H1 (cell line): ENCODE measurements around the gene ARID3B. TPM values are rescaled to one million over a fixed set of nuclear protein-coding genes. Genes with fewer than 3 reads are reported as not detected.

ENCODE experiments used
- CTCF ChIA-PET: fragments of 300-600 bp; sonication (Branson Sonifier 250); formaldehyde crosslinking; loops from one replicate; lab custom pipeline; 2021; ENCODE audit not compliant: partially characterized antibody; lab: Charles Lee
- POLR2A ChIA-PET: fragments of 300-600 bp; sonication (Branson Sonifier 250); formaldehyde crosslinking; loops from one replicate; lab custom pipeline; 2021; ENCODE audit warnings: inconsistent platforms; ENCODE audit not compliant: partially characterized antibody; lab: Charles Lee
- DNase-seq, 2 experiments: peaks; one replicate each; pipeline versions ENCODE4 v3.0.0 to v3.0.0-alpha.2; 2010 to 2022; ENCODE audit warnings: low spot score in 2 of 2, low read depth in 1 of 2, mixed read lengths in 1 of 2
- FAIRE-seq: peaks from 2 replicates; lab custom pipeline; 2011; peaks lifted over from hg19 to GRCh38; lab: Jason Lieb, UNC
- H2AFZ ChIP-seq: 2 replicates; pipeline ENCODE4 v1.8.1; 2012; ENCODE audit warnings: low read length, inconsistent platforms
- H2AK5ac ChIP-seq: 2 replicates; pipeline ENCODE4 v1.6.1; 2013; ENCODE audit warnings: low read depth, low read length
- H2BK120ac ChIP-seq: replicated peaks from 2 replicates; pipeline ENCODE3; 2013; ENCODE audit warnings: low read depth, low read length, inconsistent platforms
- H2BK12ac ChIP-seq: 2 replicates; pipeline ENCODE4 v1.6.1; 2013; ENCODE audit warnings: low read depth, low read length
- H2BK15ac ChIP-seq: 2 replicates; pipeline ENCODE4 v1.6.1; 2013; ENCODE audit warnings: low read length
- H2BK20ac ChIP-seq: 2 replicates; pipeline ENCODE4 v1.6.1; 2013; ENCODE audit warnings: low read length
- H2BK5ac ChIP-seq: 2 replicates; pipeline ENCODE4 v1.6.1; 2013; ENCODE audit warnings: low read depth, low read length
- H3K14ac ChIP-seq: 2 replicates; pipeline ENCODE4 v1.6.1; 2013; ENCODE audit warnings: inconsistent platforms; ENCODE audit not compliant: insufficient read length
- H3K18ac ChIP-seq: 2 replicates; pipeline ENCODE4 v1.6.1; 2013; ENCODE audit warnings: low read length; ENCODE audit errors: extremely low read depth
- H3K23ac ChIP-seq: 2 replicates; pipeline ENCODE4 v1.6.1; 2013; ENCODE audit warnings: inconsistent platforms; ENCODE audit not compliant: insufficient read length
- H3K23me2 ChIP-seq: 2 replicates; pipeline ENCODE4 v1.6.1; 2013; ENCODE audit warnings: low read depth, low read length
- H3K27ac ChIP-seq: 2 replicates; pipeline ENCODE4 v1.6.1; 2011; ENCODE audit warnings: low read depth, low read length, inconsistent platforms
- H3K27me3 ChIP-seq, 4 experiments: replicated peaks in 1 of 4; 1 replicate in 1 of 4; 2 replicates in 3 of 4; pipeline versions ENCODE4 v1.6.1 to v1.8.1; 2011 to 2013; ENCODE audit warnings: low read length in 3 of 4, mild to moderate bottlenecking in 3 of 4, inconsistent platforms in 2 of 4, mixed read lengths in 2 of 4, moderate library complexity in 1 of 4; ENCODE audit not compliant: control insufficient read depth in 3 of 4, insufficient read depth in 3 of 4; ENCODE audit errors: extremely low read depth in 1 of 4
- H3K36me3 ChIP-seq, 4 experiments: 2 replicates each; pipeline versions ENCODE4 v1.6.1 to v1.8.1; 2011 to 2013; ENCODE audit warnings: mild to moderate bottlenecking in 4 of 4, low read length in 3 of 4, moderate library complexity in 2 of 4, control low read depth in 1 of 4, inconsistent platforms in 1 of 4; ENCODE audit not compliant: insufficient read depth in 4 of 4, control insufficient read depth in 2 of 4
- H3K4ac ChIP-seq: replicated peaks from 2 replicates; pipeline ENCODE3; 2013; ENCODE audit warnings: low read length, low read depth, mixed read lengths, inconsistent platforms; ENCODE audit not compliant: insufficient read length
- H3K4me1 ChIP-seq, 4 experiments: replicated peaks in 1 of 4; 1 replicate in 1 of 4; 2 replicates in 3 of 4; pipeline versions ENCODE4 v1.6.1 to v1.8.1; 2011 to 2013; ENCODE audit warnings: low read length in 3 of 4, inconsistent platforms in 2 of 4, mixed read lengths in 1 of 4; ENCODE audit not compliant: insufficient read depth in 4 of 4, control insufficient read depth in 3 of 4
- H3K4me2 ChIP-seq, 2 experiments: 2 replicates each; pipeline versions ENCODE4 v1.6.1 to v1.8.1; 2011 to 2013; ENCODE audit warnings: low read depth in 2 of 2, low read length in 2 of 2, control low read depth in 1 of 2, inconsistent platforms in 1 of 2, mild to moderate bottlenecking in 1 of 2; ENCODE audit not compliant: insufficient read depth in 1 of 2
- H3K4me3 ChIP-seq, 4 experiments: fragments of 200-600, 300-600 bp in 1 of 4; sonication (generic), shearing (Covaris generic), sonication (Bioruptor Twin) in 1 of 4; 2 replicates each; pipeline versions ENCODE4 v1.5.1 to v1.8.1; 2011 to 2016; ENCODE audit warnings: low read length in 4 of 4, low read depth in 3 of 4, control low read depth in 2 of 4, inconsistent platforms in 2 of 4, mild to moderate bottlenecking in 2 of 4, mixed read lengths in 1 of 4, moderate library complexity in 1 of 4; ENCODE audit not compliant: insufficient read depth in 2 of 4; ENCODE audit errors: extremely low read depth in 1 of 4
- H3K56ac ChIP-seq: replicated peaks from 2 replicates; pipeline ENCODE3; 2013; ENCODE audit warnings: low read depth, mild to moderate bottlenecking, mixed read lengths, low read length, inconsistent platforms; ENCODE audit not compliant: insufficient read length
- H3K79me1 ChIP-seq: 2 replicates; pipeline ENCODE4 v1.6.1; 2013; ENCODE audit warnings: low read depth, low read length, control low read depth
- H3K79me2 ChIP-seq, 2 experiments: 2 replicates each; pipeline versions ENCODE4 v1.6.1 to v1.8.1; 2012 to 2013; ENCODE audit warnings: low read length in 2 of 2, mild to moderate bottlenecking in 2 of 2, inconsistent platforms in 1 of 2; ENCODE audit not compliant: insufficient read depth in 2 of 2, control insufficient read depth in 1 of 2
- H3K9ac ChIP-seq, 4 experiments: replicated peaks in 1 of 4; 1 replicate in 1 of 4; 2 replicates in 3 of 4; pipeline versions ENCODE4 v1.6.1 to v1.8.1; 2011 to 2013; ENCODE audit warnings: low read depth in 3 of 4, low read length in 3 of 4, control low read depth in 2 of 4, mild to moderate bottlenecking in 2 of 4, moderate library complexity in 2 of 4, inconsistent platforms in 1 of 4; ENCODE audit errors: extremely low read depth in 1 of 4
- H3K9me3 ChIP-seq, 2 experiments: 2 replicates each; pipeline versions ENCODE4 v1.6.1 to v1.8.1; 2012 to 2013; ENCODE audit warnings: mild to moderate bottlenecking in 2 of 2, moderate library complexity in 2 of 2, control low read depth in 1 of 2, inconsistent platforms in 1 of 2, low read depth in 1 of 2, low read length in 1 of 2, mixed read lengths in 1 of 2; ENCODE audit not compliant: insufficient read depth in 2 of 2
- H4K20me1 ChIP-seq, 2 experiments: replicated peaks in 1 of 2; 2 replicates each; pipeline versions ENCODE3 to v1.8.1; 2011 to 2013; ENCODE audit warnings: inconsistent platforms in 2 of 2, low read length in 2 of 2, mild to moderate bottlenecking in 1 of 2; ENCODE audit not compliant: insufficient read depth in 2 of 2, control insufficient read depth in 1 of 2
- H4K5ac ChIP-seq: 2 replicates; pipeline ENCODE4 v1.6.1; 2013; ENCODE audit warnings: low read length, low read depth, mixed read lengths, inconsistent platforms; ENCODE audit not compliant: insufficient read length
- H4K8ac ChIP-seq: 2 replicates; pipeline ENCODE4 v1.8.0; 2013; ENCODE audit warnings: mild to moderate bottlenecking, moderate library complexity, low read length, inconsistent platforms; ENCODE audit not compliant: insufficient read depth; ENCODE audit errors: extremely low read depth
- H4K91ac ChIP-seq: replicated peaks from 2 replicates; pipeline ENCODE3; 2013; ENCODE audit warnings: low read length, mixed read lengths, inconsistent platforms; ENCODE audit not compliant: insufficient read length
- ATF3 ChIP-seq: IDR thresholded peaks from 2 replicates; pipeline ENCODE4 v1.6.1; 2011; ENCODE audit warnings: low read depth, mild to moderate bottlenecking, low read length; ENCODE audit not compliant: insufficient read depth
- CREB1 ChIP-seq: IDR thresholded peaks from 2 replicates; pipeline ENCODE4 v1.6.1; 2012; ENCODE audit warnings: inconsistent platforms
- HDAC2 ChIP-seq, 2 experiments: fragments of 300-600 bp in 1 of 2; sonication (generic) in 1 of 2; IDR thresholded peaks; 2 replicates each; pipeline ENCODE4 v1.6.1; 2011 to 2012; ENCODE audit warnings: low read depth in 2 of 2, low read length in 2 of 2, mild to moderate bottlenecking in 2 of 2, moderate library complexity in 2 of 2, borderline replicate concordance in 1 of 2, inconsistent platforms in 1 of 2
- MAX ChIP-seq: IDR thresholded peaks from 2 replicates; pipeline ENCODE4 v1.6.1; 2012; ENCODE audit warnings: inconsistent platforms
- NANOG ChIP-seq: IDR thresholded peaks from 2 replicates; pipeline ENCODE4 v1.6.1; 2011; ENCODE audit warnings: low read length, low read depth, mild to moderate bottlenecking, inconsistent platforms; ENCODE audit not compliant: insufficient read depth, poor library complexity, severe bottlenecking
- PHF8 ChIP-seq: fragments of 200-600 bp; sonication (generic); conservative IDR thresholded peaks from 2 replicates; pipeline ENCODE4 v1.7.1; 2012; ENCODE audit warnings: low read depth, mild to moderate bottlenecking, inconsistent platforms, low read length, moderate library complexity
- POLR2AphosphoS5 ChIP-seq: IDR thresholded peaks from 2 replicates; pipeline ENCODE4 v1.6.1; 2011; ENCODE audit warnings: low read depth, low read length
- RFX5 ChIP-seq: IDR thresholded peaks from 2 replicates; pipeline ENCODE4 v1.6.1; 2011; ENCODE audit warnings: low read depth, low read length, improper control_type of control experiment, borderline replicate concordance
- SAP30 ChIP-seq: fragments of 300-600 bp; sonication (generic); IDR thresholded peaks from 2 replicates; pipeline ENCODE4 v1.7.1; 2012; ENCODE audit warnings: low read length, moderate library complexity, mild to moderate bottlenecking, inconsistent platforms; ENCODE audit not compliant: insufficient read depth, insufficient replicate concordance
- SP1 ChIP-seq: IDR thresholded peaks from 2 replicates; pipeline ENCODE4 v1.6.1; 2011; ENCODE audit warnings: low read depth, low read length
- SUZ12 ChIP-seq: fragments of 200-600 bp; sonication (generic); IDR thresholded peaks from 2 replicates; pipeline ENCODE4 v1.6.1; 2012; ENCODE audit warnings: mild to moderate bottlenecking, inconsistent platforms, low read length, moderate library complexity, mixed read lengths
- TAF7 ChIP-seq: optimal IDR thresholded peaks from 2 replicates; pipeline ENCODE3; 2011; ENCODE audit warnings: low read depth, mild to moderate bottlenecking, inconsistent platforms, low read length, moderate library complexity, borderline replicate concordance
- WGBS, 2 experiments: shearing (Covaris generic) in 1 of 2; methylation state at CpG; one replicate each; pipeline versions ENCODE4 v1.1.6 to v1.1.7; 2013 to 2015; ENCODE audit warnings: low lambda C conversion rate in 2 of 2, mixed read lengths in 2 of 2, inconsistent platforms in 1 of 2, low coverage in 1 of 2, missing lambda C conversion rate in 1 of 2; ENCODE audit not compliant: insufficient replicate concordance in 2 of 2, insufficient coverage in 1 of 2, insufficient read length in 1 of 2; ENCODE audit errors: extremely low coverage in 1 of 2, missing lambda C conversion rate in 1 of 2; 5-methylcytosine and 5-hydroxymethylcytosine counted together
- polyA plus RNA-seq, 7 experiments: library from polyadenylated mRNA; depleted of rRNA in 3 of 7; stranded (reverse) in 5 of 7; unstranded in 2 of 7; fragments of >200 nt in 5 of 7; fragments of 200-250 nt in 2 of 7; gene quantifications; 1 replicate in 5 of 7; 2 replicates in 1 of 7; 4 replicates in 1 of 7; pipeline versions ENCODE4 v1.2.1 to v1.2.3, GENCODE V29; 2011 to 2013; ENCODE audit warnings: missing spikeins in 2 of 7, mixed read lengths in 2 of 7
- total RNA-seq: library from RNA; stranded (reverse); fragmentation: NEBNext Ultra II Directional; extraction: Animal tissue kit (Norgen Biotek cat#: 25700); gene quantifications from 2 replicates; pipeline ENCODE4 v1.2.1, GENCODE V29; 2021

Gene ARID3B
- total and polyA plus RNA-seq, 2 of the 8 experiments (the other 6 are each of a cell fraction or from before 2014, with no cell fraction given): 81.0 to 115 TPM

GRCh38 chr15:74579001-74579400, 38.0 kb downstream of the ARID3B start:
- no peak overlapping the region for H3K4me3 ChIP-seq
- H2BK120ac ChIP-seq: no peak overlapping the region
- H3K9ac ChIP-seq: no peak overlapping the region
- no peak overlapping the region for H2BK5ac ChIP-seq
- H4K8ac ChIP-seq: peak overlapping the region; percentile 28; the same call in 1 of the 2 replicates
- peaks cover 2 to 9% of the 10 kb centered on the region in 2 experiments for H4K20me1 ChIP-seq
- H3K56ac ChIP-seq: peak overlapping the region; percentile 46
- H2BK20ac ChIP-seq: no peak overlapping the region
- no peak overlapping the region for H3K18ac ChIP-seq
- no peak overlapping the region for H2AK5ac ChIP-seq
- no peak overlapping the region for H2BK12ac ChIP-seq
- H3K23me2 ChIP-seq: no peaks in the 10 kb centered on the region
- no peak overlapping the region for H2BK15ac ChIP-seq
- no peak for DNase-seq
- no peaks in the 10 kb centered on the region for H3K4me1 ChIP-seq
- peaks cover 0 to 10% of the 10 kb centered on the region in 2 experiments; a peak in 2 of 4 replicates for H3K79me2 ChIP-seq
- H2AFZ ChIP-seq: no peak overlapping the region
- WGBS, 2 experiments: 90% methylated on average over 9 of the region's 9 CpGs; no CpG with 5 or more reads in 1 of the 2 experiments
- ChIA-PET POLR2A (interaction anchor here (0.9 to 2.0 kb wide), 3 partner anchors 19 to 33 kb away, joined by 3 to 7 read pairs (median 6); no protein-coding TSS in a partner anchor), CTCF (interaction anchor here (1.0 to 1.5 kb wide), 7 partner anchors 8 to 90 kb away, joined by 3 to 7 read pairs (median 3); no protein-coding TSS in a partner anchor)
- no peaks in the 10 kb centered on the region; the same call in 1 of the 2 replicates for H3K79me1 ChIP-seq
- no peaks in the 10 kb centered on the region for H3K9me3 ChIP-seq
- no peak overlapping the region for H4K5ac ChIP-seq
- no peak overlapping the region for H4K91ac ChIP-seq
- H3K4me2 ChIP-seq: no peak overlapping the region
- H3K27ac ChIP-seq: no peak overlapping the region
- peaks cover 16 to 55% (median 29%) of the 10 kb centered on the region in 4 experiments for H3K36me3 ChIP-seq
- no peaks in the 10 kb centered on the region for H3K27me3 ChIP-seq
- no peak overlapping the region for H3K14ac ChIP-seq
- H3K23ac ChIP-seq: no peak overlapping the region
- FAIRE-seq: no peak
- H3K4ac ChIP-seq: no peak overlapping the region
- TF ChIP-seq SUZ12 (no peak), MAX (no peak), CREB1 (no peak), POLR2AphosphoS5 (no peak), SAP30 (no peak), NANOG (no peak), SP1 (no peak), PHF8 (no peak), HDAC2 (IDR thresholded peaks at IDR 0.05; ENCODE audit: borderline replicate concordance in 1 of 2, low read depth in 2 of 2, low read length in 2 of 2) (no peak), ATF3 (no peak), TAF7 (no peak), RFX5 (no peak)
